Activated CD8-positive, alpha-beta memory T cell treated with anti-CD3 and anti-CD28 coated beads for 1 hour (primary cell): ENCODE results near the gene OCA2.
"Not testable (repeated sequence)": the region's sequence is repeated elsewhere in the genome, so short reads cannot be mapped to it uniquely, and the experiment has no call there.

Source experiments
- DNase-seq, 2 donors: peaks; one replicate each; pipeline ENCODE4 v3.0.0-alpha.2; 2020; ENCODE audit warnings: low read depth in 1 of 2; ENCODE audit errors: extremely low read depth in 1 of 2

Gene OCA2

DNA sequence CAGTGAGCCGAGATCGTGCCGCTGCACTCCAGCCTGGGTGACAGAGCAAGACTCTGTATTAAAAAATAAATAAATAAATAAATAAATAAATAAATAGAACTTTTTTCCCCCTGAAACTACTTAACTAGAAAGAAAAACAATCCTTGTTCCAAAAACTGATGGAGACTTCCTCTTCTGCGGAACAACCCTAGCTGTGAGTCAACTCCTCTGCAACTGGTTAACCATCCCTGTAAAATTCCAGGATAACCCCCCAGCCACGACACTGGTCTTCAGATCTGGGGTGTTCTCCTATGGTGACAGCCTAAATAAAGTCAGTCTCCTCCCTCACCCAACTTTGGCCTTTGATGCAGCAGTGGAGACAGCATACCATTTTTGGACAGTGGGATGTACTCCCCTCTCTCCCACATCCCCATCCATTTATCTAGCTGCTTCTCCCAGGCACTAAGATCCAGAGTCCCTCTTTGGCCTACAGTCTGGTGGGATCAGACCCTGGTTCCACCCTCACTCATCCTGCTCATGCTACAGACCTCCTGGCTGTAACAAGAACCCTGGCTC lies 352.6 kb downstream of the OCA2 start:
- no peak for DNase-seq

DNA sequence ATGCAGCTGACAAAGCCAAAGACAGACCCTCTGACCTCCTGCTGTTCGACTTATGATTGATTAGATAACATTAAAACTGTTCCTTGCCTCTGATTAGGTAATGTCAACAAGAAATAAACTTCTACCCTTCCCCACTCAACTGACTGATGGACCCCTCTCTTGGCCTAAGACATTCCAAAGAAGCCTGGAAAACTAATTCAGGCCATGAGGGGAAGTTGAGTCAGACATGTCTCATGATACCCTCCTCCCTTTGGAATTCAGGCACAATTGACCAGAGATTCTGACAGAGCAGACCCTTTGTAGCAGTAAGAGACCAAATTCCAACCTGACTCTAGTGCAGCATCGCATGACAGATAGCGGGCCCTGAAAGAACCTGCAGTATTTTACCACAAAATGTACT lies 354.5 kb downstream of the OCA2 start:
- no peak for DNase-seq

DNA sequence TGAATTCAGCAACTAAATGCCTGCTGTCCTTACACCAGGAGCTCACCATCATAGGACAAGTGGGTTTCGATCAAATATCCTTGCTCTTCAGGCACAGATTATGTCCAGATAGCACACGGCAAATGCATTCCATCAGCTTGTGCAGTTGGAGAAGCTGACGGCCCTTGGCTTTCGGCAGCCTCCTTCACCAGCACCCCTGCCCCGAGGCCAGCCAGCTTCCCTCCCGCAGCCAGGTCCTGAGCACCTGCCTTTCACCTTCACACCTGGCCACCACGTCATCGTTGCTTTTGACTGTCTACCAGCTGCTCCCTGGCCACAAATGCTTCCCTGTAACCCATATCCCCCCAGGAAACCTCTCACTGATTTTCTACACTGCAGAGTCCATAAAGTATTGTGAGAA lies 355.5 kb downstream of the OCA2 start:
- no peak for DNase-seq

DNA sequence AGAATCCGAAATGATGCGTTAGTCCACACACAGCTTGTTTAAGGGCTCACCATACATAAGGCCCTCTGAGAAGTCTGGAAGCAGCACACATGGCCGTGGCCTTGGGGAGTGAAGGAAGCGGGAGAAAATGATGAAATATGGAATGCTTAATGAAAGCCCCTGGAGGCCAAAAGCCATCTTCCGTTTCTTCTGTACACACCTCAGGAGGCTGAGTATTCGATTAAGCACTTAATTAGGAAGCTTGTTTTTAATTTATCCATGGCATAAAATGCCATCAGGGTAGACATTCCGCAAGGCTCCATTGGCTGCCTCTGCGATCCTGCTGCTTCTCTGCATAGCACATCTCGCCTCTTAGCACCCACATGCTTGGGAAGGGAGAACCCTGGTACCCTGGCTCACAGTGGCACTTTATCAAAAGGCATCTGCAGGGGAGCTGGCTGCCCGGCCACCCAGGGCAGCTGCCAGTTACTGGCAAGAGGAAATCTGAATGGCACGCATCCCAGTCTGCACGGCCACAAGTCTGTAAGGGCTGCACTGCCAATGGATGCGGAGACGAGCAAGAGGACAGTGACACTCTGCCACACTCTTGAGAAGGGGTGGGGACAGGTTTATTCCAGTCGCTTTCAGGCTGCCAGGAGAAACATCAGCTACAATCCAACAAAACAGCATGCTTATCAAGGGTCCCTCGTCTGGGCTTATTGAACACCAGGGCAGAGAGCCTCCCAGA lies 356.2 kb downstream of the OCA2 start:
- no peak for DNase-seq

DNA sequence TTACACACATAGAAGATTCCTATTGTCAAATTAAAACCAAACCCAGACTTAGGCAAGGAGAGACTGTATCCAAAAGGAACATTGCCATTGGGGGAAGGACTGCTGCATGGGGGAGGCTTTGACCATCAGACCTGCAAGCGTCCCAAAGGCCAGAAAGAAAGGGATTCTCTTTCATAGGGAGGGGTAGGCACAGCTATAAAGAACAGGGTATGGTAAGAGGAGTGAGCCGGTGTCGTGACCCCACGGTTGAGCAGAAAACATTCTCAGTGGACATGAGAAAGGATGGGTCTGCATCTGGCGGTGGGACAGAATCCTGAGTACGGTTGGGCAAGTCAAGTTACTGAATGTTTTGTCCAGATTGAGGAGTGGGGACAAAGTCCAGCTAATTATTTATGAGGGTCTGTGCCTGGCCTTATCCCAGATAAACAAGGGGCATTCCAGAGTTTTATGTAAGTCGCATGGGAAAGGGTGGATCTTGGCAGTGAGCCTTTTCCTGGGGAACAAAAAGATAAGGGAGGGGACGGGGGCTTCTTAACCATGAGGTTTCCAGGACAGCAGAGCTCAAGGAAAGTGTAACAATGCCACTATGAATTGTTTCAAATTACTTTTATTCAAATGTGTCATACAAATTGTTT lies 357.8 kb downstream of the OCA2 start:
- no peak for DNase-seq

DNA sequence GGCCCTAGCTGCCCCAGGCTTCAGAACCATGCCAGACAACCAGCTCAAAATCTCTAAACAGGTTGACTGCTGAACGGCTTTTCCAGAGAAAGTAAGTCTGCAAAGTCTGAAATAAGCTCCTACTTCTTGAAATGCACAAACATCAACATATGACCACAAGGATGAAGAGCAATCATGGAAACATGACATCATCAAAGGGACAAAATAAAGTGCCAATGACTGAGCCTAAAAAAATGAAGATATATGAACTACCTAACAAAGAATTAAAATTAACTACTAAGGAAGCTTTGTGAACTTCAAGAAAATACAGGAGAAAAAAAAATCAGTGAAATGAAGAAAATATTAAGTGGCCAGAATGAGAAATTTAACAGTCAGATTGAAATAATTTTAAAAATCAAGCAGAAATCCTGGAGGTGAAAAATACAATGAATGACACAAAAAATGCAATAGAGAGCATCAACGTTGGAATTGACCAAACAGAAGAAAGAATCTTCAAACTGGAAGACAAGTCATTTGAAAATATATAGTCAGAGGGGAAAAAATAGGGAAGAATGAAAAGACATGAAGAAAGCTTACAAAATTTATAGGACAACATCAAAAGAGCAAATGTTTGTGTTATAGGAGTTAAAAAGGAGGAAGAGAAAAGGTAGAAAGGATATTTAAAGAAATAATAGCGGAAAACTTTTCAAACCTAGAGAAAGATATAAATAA lies 364.2 kb downstream of the OCA2 start:
- no peak for DNase-seq

DNA sequence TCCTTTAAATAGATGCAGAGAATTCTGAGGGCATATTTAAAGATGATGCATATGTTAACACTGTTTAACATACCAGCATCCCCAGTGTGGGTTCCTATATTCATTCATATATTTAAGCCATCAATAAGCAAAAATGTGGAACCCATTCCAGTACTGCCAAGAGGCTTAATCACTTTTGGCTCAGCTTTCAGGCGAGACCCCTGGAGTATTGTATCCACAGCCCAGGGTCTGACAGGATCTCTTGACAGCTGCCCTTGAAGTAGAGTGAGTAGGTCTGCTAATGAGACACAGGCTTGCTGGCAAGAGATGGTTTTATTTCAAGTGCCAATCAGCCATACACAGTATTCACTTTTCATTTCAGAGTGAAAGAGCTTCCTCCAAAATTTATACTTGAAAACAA lies 367.3 kb downstream of the OCA2 start:
- no peak for DNase-seq

DNA sequence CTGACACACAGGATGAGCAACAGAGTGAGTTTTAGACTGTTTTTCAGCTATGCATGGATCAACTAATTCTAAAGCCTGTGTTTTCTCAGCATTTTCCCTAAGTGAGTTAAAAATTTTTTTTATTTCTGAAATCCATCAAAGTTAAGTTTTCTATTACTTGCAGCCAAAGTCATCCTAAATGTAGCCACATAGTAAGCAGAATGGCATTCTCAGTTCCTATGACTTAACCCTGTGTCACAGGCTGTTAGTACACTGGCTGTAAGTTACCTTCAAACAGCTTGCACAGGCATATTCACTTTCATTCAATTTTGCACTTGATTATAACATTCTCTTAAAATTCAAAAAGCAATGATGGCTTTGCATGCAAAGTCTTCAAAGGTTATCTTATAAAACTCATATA lies 368.2 kb downstream of the OCA2 start:
- no peak for DNase-seq

DNA sequence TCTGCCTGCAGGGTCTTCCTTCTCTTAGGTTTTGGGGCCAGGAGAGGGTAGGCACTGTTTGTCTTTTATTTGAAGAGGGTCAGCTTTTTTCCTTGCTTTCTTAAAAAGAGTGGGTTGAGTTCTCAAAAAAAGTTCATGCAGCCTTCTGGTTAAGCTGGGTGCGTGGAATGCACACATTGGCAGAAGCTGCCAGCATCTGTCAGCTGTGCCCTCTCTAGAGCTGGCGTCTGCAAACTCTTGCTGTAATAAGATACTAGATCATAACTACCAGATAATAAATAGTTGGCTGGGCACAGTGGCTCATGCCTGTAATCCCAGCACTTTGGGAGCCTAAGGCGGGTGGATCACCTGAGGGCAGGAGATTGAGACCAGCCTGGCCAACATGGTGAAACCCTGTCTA lies 373.4 kb downstream of the OCA2 start:
- no peak for DNase-seq

DNA sequence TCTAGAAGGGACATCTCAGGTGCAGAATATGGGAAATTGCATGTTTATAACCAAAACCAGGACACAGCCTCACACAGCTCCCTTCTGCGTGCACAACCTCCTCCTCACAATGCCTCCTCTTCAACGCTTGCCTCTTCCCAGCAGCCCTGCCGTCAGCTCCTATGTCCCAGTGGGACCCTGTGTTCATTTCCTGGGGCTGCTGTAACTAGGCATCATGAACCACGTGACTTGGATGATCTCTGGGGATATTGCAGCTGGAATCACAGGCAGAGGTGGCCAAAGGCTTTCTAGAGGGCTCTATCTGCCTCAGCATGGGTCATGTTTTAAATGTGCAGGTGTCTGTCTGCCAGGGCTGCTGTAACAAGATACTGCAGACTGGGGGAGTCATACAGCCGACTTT lies 375.3 kb downstream of the OCA2 start:
- DNase-seq, result no peak

DNA sequence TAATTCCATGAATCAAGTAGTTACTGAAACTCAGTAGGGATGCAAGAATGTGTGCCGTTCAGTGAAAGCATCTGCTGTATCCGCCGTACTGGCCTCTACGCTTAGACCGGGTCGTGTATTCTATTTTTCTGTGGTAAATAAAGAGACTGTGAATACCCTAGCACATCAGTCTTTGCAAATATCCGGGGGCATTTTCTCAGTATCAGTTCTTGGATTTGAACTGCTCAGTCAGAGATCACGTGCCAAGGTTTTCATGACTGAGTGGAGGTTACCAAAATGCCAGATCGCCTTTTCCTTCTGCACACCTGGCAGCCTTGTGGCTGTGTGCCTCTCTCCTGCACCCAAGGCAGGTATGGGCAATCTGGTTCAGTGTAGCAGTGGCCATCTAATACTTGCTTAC lies 377.0 kb downstream of the OCA2 start:
- no peak for DNase-seq

DNA sequence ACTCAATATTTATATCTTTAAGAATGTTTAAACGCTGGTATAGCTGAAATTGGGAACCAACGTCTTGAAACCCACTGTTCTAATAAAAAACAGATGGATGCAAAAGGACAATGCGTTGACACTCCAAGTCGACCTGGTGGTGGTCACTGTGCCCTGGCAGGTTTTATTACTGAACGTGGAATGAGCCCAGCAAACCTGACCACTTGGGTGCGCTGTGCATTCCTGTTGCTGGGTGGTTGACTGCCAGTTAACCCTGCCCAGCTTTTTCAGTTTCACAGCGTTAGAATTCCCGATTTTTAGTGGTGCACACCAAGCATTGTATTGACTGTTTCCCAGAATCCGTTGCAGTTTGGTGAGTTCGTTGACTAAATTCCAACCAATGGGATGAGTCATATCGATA lies 384.4 kb downstream of the OCA2 start:
- DNase-seq, result no peak

DNA sequence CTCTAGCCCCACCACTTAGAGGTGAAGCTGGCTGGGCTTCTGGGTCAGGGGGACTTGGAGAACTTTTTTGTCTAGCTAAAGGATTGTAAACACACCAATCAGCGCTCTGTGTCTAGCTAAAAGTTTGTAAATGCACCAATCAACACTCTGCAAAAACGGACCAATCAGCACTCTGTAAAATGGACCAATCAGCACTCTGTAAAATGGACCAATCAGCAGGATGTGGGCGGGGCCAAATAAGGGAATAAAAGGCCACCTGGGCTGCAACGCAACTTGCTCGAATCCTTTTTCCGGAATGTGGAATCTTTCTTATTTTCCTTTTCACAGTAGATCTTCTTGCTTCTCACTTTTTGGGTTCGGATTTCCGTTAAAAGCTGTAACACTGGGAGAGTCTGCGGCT lies 385.3 kb downstream of the OCA2 start:
- not testable (repeated sequence) for DNase-seq

DNA sequence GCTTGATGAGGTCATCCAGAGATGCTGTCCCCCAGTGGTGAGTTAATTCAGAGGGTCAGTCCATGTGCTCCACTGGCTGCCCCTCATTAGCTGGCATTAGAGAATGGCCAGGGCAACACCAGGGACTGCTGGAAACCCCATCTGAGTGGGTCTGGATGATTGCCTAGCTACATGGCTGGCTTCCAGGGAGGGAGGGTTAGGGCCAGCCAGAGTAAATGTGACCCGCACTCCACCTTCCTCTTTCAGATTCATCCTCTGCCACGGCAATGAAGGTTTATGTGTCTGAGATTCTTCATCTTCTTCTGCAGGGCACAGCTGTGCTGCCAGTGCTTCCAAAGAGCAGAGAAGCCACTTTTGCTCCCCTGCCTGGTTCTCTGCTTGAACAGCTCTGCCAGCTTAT lies 391.9 kb downstream of the OCA2 start:
- DNase-seq, result no peak

DNA sequence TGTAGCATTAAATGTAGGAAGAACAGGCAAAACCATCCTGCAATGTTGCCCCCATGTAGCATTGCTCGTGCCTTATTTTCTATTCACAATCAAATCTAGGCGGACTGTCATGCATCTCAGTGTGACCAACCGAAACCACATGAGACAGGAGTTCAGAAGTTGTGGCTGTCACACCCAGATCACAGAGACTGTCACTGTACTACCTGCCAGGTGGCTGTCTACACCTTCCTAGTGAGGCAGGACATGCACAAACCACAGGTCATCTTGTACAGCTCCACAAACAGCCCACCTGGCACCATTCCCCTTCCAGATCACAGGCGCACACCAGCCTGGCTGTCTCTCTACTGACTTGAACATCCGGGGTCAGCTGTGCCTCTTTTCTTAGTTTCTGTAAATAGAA lies 392.8 kb downstream of the OCA2 start:
- no peak for DNase-seq

DNA sequence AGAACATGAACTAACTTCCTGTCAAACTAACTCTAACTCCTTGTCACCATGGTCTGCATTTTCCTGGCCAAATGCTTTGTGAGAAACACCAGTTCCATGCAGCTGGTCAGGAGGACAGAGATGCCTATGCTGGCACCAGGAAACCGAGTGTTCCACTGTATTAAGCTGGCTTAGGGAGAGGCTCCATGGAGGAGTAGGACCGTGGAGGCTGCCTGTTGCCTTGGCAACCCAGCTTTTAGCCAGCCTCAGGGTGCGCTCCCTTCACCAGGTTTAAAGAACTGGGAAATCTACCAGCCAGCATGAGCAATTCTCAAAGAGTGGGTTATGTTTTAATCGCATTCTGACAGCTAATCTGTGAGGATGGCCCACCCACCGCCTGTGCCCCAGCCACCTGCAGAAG lies 394.1 kb downstream of the OCA2 start:
- DNase-seq, result no peak
